Urinary bladder (tissue), 4 donors: ENCODE measurements around the gene RFX7. TPM values are rescaled to one million over a fixed set of nuclear protein-coding genes. Genes with fewer than 3 reads are reported as not detected.
A peak's percentile ranks its signal among the peaks of the same experiment; 100 is the strongest.
"Not testable (repeated sequence)": the region's sequence is repeated elsewhere in the genome, so short reads cannot be mapped to it uniquely, and the experiment has no call there.

Source experiments
- DNase-seq: peaks from one replicate; pipeline ENCODE4 v3.0.0-alpha.2; 2015; ENCODE audit errors: extremely low spot score
- H3K27ac ChIP-seq: one replicate; pipeline ENCODE4 v1.5.1; 2013; ENCODE audit warnings: low read depth, mild to moderate bottlenecking, moderate library complexity
- H3K36me3 ChIP-seq: one replicate; pipeline ENCODE4 v1.6.1; 2013; ENCODE audit warnings: mild to moderate bottlenecking, moderate library complexity; ENCODE audit not compliant: insufficient read depth
- H3K4me1 ChIP-seq: one replicate; pipeline ENCODE4 v1.6.1; 2013; ENCODE audit warnings: mild to moderate bottlenecking, moderate library complexity; ENCODE audit not compliant: insufficient read depth
- H3K4me3 ChIP-seq: one replicate; pipeline ENCODE4 v1.5.1; 2013; ENCODE audit warnings: low read depth, low read length
- WGBS: extraction: QIAGEN DNeasy Blood & Tissue Kit; methylation state at CpG from one replicate; pipeline ENCODE4 v1.1.7; 2013; 5-methylcytosine and 5-hydroxymethylcytosine counted together
- polyA plus RNA-seq: library from polyadenylated mRNA; stranded (reverse); fragments of 200-250 nt; gene quantifications from one replicate; pipeline ENCODE4 v1.2.3, GENCODE V29; 2013
- total RNA-seq: library from RNA; depleted of rRNA; stranded (reverse); fragments of >200 nt; gene quantifications from one replicate; pipeline ENCODE4 v1.2.3, GENCODE V29; 2014
- donor health status: healthy with polysubstance abuse.
- donor health status: healthy.

The RFX7 gene
- total RNA-seq (16.0 TPM), polyA plus RNA-seq (4.5 TPM)

DNA sequence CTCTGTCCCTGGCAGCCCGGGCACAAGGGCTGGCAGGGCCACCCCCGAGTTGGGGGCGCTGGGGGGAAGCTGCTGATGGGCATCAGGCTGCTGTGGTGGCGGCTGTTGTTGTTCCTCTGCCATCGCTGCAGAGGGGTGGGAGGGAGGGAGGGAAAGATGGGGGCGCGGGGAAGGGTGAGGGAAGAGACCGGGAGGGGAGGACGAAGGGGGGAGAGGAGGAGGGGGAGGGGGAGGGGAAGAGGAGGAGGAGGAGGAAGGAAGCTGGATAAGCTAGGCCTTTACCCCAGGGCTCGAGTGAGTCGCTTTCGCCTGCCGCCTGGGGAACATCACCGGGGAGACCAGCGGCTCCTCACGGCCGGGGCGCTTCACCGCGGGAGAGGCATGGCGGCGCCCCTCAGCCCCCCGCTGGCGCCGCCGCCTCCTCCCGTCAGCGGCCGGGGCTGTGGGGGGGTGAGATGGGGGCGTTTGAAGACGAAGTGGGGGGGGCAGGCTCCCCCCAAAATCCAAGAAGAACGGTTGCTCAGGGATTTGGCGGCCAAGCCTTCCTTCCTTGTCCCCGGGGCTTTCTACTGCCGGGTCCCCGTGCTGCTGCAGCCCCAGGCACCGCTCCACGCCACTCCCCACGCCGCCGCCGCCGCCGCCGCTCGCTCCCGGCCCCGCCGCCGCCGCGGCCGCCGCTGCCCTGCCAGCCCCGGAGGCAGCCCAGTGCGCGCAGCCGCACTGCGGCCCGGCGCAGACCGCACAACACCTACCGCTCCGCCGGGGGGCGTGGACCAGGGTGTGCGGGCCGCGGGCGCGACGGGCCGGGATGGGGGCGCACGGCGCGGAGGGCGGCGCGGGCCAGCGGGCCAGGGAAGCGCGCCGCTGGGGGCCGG lies at the start of gene RFX7:
Gene RFX7, minus strand, starts transcription at position 717 of the 875 bp plus-strand sequence. Its CDS starts 594 bp downstream, at position 123.
- Histone ChIP-seq H3K27ac (peak within 1 kb of the TSS; percentile 97), H3K4me1 (no peaks in the 10 kb centered on the region), H3K36me3 (no peaks in the 10 kb centered on the region), H3K4me3 (peak within 1 kb of the TSS; percentile 97)
- DNase-seq, result no peak
- WGBS, result under 1% methylated on average over 85 of the region's 85 CpGs

DNA sequence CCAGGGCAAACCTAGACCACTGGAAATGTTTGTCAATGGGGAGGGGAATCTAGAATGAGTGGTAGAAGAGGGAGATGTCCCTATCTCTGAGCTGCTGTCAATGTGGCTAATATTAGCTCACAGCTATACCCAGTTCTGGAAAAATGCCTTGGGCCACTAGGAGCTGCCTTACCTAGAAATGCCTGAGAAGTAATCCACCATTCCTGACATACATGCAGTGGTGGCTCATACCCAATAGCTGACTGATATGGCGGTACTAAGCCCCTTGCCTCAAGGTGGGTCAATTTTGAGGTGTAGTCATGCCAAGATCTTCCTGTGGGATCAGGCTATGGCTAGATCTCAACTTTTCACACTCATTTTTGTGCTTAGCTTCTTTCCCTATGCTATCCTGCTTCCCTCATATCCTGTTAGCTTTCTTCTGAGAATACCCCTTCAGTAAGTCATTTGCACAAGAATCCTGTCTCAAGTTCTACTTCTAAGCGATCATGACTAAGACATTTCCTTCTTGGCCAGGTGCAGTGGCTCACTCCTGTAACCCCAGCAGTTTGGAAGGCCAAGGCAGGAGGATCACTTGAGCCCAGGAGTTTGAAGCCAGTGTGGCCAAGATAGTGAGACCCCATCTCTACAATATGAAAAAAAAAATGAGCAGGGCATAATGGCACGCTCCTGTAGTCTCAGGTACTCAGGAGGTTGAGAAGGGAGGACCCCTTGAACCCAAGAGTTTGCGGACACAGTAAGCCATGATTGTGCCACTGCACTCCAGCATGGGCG lies 49.1 kb upstream of the RFX7 start:
- Histone ChIP-seq H3K27ac (no peak overlapping the region), H3K4me1 (no peaks in the 10 kb centered on the region), H3K4me3 (no peak overlapping the region), H3K36me3 (no peaks in the 10 kb centered on the region)
- DNase-seq, result no peak
- WGBS, result 96% methylated on average over 5 of the region's 5 CpGs

DNA sequence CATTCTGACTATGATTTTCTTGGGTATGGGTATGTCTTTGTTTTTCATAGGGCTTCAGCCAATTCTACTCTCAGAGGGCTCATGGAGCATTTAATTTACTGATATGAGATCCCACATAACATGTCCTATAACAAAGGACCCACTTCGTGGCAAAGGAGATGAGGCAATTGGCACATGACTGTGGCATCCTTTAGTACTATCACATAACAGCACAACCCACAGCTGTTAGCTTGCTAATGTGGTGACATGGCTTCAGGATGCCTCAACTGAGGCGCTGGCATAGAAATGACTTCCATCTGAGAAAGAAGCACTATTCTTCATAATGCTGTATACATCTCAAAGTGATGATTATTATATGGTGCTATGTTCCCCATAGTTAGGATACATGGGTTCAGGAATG lies 48.1 kb upstream of the RFX7 start:
- Histone ChIP-seq H3K27ac (no peak overlapping the region), H3K36me3 (no peaks in the 10 kb centered on the region), H3K4me1 (no peaks in the 10 kb centered on the region), H3K4me3 (no peak overlapping the region)
- no peak for DNase-seq
- WGBS, result 81% methylated on average over 2 of the region's 2 CpGs

DNA sequence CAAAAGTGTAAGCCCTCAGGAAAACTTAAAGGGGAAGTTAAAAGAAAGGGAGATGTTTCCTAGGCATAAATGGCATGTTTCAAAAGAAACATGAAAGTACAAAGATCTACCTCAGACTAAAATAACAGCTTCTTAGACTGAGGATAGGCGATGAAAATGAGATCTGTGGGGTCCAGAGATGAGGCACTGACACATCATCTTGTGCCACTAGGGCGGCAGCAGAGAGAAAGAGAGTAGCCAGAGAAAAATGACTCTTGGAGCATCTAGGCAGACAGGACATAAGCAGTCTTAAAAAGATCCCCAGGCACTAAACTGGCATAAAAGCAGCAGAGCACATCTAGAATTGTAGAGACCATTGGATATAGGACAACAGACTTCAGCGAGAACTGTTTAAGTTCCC lies 42.5 kb upstream of the RFX7 start:
- 81% methylated on average over 3 of the region's 3 CpGs for WGBS
- Histone ChIP-seq H3K4me1 (no peaks in the 10 kb centered on the region), H3K27ac (no peak overlapping the region), H3K36me3 (no peaks in the 10 kb centered on the region), H3K4me3 (no peak overlapping the region)
- DNase-seq, result no peak

DNA sequence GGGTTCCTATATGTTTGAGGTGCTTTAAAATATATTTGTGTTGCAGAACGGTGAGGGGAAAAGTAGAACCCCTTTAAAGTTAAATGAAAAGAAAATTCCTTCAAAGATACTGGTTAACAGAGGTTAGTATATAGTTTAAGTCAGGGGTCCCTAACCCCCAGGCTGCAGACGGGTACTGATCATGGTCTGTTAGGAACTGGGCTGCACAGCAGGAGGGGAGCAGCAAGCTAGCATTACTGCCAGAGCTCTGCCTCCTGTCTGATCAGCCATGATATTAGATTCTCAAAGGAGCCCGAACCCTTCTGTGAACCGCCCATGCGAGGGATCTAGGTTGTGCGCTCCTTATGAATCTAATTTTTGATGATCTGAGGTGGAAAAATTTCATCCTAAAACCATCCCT lies 37.5 kb upstream of the RFX7 start:
- DNase-seq, result no peak
- no peaks in the 10 kb centered on the region for H3K4me1 ChIP-seq
- 66% methylated on average over 6 of the region's 6 CpGs for WGBS
- H3K27ac ChIP-seq, result no peak overlapping the region
- H3K4me3 ChIP-seq, result no peak overlapping the region
- no peaks in the 10 kb centered on the region for H3K36me3 ChIP-seq

DNA sequence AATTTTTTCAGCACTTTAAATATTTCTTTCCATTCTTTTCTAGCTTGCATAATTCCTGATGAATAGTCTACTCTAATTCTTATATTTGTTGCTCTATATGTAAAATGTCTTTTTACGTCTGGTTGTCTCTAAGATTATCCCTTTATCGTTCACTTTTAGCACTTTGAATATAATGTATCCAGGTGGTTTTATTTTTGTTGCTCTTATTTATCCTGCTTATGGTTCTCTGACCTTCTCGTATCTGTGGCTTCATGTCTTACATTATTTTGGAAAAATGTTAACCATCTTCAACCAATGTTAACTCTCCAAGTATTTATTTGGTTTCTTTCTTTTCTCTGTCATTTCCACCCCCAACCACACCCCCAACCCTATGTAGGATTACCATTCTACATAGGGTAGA lies 30.0 kb upstream of the RFX7 start:
- H3K27ac ChIP-seq, result no peak overlapping the region
- WGBS, result 91% methylated on average over 3 of the region's 3 CpGs
- no peak for DNase-seq
- no peak overlapping the region for H3K4me3 ChIP-seq
- H3K36me3 ChIP-seq, result no peaks in the 10 kb centered on the region
- no peaks in the 10 kb centered on the region for H3K4me1 ChIP-seq

DNA sequence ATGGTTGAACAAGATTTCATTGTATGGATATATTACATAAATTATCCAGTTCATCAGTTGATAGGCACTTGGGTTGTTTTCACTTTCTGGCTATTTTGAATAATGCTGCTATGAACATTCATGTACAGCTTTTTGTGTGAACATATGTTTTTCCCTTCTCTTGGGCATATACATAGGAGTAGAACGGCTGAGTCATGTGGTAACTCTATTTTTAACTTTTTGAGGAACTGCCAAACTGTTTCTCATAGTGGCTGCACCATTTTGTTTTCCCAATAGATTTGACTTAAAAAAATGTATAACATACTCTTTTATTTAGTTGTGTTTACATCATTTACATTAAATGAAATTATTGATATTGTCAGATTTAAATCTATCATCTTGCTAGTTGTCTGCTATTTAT lies 28.8 kb upstream of the RFX7 start:
- 50% methylated on average over 1 of the region's 1 CpG for WGBS
- Histone ChIP-seq H3K4me3 (no peak overlapping the region), H3K36me3 (no peaks in the 10 kb centered on the region), H3K4me1 (no peaks in the 10 kb centered on the region), H3K27ac (no peak overlapping the region)
- no peak for DNase-seq

DNA sequence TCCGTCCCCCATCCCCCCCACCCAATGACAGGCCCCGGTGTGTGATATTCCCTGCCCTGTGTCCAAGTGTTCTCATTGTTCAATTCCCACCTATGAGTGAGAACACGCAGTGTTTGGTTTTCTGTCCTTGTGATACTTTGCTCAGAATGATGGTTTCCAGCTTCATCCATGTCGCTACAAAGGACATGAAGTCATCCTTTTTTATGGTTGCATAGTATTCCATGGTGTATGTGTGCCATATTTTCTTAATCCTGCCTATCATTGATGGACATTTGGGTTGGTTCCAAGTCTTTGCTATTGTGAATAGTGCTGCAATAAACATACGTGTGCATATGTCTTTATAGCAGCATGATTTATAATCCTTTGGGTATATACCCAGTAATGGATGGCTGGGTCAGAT lies 22.8 kb upstream of the RFX7 start:
- DNase-seq, H3K4me3 ChIP-seq, H3K36me3 ChIP-seq, H3K4me1 ChIP-seq, H3K27ac ChIP-seq: not testable (repeated sequence)
- WGBS, result 92% methylated on average over 5 of the region's 5 CpGs

DNA sequence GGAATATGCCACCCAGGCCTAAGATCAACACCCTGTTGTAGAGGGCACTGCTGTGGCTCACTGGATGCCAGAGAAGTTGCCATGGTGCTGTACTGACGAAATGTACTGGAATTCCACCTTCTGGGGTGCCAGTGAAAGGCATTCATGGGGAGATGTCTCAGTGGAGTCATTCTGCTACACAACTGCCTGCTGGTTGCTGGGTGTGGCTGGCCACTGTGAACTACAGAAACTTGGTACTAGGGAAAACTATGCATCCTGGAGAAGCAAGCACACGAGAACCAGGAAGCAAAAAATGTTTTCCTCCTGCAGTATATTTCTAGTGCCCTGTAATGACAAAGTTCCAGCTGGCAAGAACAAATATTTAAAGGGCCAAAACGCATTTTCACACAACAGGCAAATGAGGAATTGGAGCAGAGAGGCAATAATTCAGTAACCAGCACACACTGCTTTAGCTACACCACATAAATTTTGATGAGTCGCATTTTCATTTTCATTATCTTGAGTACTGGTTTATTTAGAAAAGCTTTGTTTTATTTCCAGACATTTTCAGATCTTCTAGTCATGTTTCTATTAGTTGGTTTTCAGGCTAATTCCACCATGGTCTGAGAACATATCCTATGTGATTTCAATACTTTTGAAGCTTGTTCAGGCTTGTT lies 18.3 kb upstream of the RFX7 start:
- Histone ChIP-seq H3K27ac (no peak overlapping the region), H3K4me1 (no peaks in the 10 kb centered on the region), H3K4me3 (no peak overlapping the region), H3K36me3 (no peaks in the 10 kb centered on the region)
- no peak for DNase-seq
- 61% methylated on average over 4 of the region's 4 CpGs for WGBS

DNA sequence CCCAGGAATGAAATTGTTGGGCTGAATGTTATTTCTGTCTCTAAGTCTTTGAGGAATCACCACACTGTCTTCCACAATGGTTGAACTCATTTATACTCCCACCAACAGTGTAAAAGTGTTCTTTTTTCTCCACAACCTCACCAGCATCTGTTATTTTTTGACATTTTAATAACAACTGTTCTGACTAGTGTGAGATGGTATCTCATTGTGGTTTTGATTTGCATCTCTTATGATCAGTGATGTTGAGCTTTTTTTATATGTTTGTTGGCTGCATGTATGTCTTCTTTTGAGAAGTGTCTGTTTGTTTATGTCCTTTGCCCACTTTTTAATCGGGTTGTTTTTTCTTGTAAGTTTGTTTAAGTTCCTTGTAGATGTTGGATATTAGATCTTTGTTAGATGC lies 13.6 kb upstream of the RFX7 start:
- H3K4me3 ChIP-seq, H3K36me3 ChIP-seq, H3K4me1 ChIP-seq, H3K27ac ChIP-seq, DNase-seq: not testable (repeated sequence)
- WGBS, result 79% methylated on average over 1 of the region's 1 CpG

DNA sequence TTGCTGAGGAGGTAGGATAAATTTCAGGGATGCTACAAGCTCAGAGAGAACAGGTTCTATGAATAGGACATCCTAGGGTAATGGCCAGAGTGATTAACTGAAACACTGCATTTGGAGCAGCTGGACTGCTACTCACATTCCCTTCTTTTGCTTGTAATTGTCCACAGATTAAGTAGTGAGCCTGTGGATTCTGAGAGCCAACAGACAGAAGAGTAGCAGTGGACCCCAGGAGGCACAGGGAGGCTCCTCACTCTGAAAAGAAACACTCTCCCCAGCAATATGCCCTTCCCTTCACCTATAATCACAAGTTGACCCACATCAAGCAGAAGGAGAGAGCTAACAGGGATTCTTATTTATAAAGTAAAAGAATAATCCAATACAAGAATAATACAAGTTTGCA lies 10.6 kb upstream of the RFX7 start:
- no peak overlapping the region for H3K27ac ChIP-seq
- H3K4me1 ChIP-seq, result no peaks in the 10 kb centered on the region
- DNase-seq, result no peak
- H3K4me3 ChIP-seq, result no peak overlapping the region
- no peaks in the 10 kb centered on the region for H3K36me3 ChIP-seq

DNA sequence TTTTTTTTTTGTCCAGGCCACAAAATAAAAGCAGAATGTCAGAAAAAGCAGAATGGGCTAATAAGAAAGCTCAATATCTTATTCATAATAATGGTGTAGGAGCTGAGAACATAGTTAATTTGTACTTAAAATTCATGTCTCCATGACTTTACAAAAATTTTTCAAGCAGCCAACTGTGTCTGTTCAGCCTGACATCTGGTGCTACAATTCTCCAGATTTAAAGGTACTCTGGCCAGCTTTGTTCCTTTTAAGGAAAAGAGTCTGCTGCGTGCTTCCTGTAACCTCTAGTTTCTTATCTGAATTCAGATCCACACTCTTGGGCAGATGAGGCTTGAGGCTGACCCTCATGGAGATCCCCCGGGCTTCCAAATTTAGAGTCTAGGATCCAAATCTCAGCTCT lies 8.7 kb upstream of the RFX7 start:
- DNase-seq, result no peak
- Histone ChIP-seq H3K4me3 (no peak overlapping the region), H3K36me3 (no peaks in the 10 kb centered on the region), H3K4me1 (no peaks in the 10 kb centered on the region), H3K27ac (no peak overlapping the region)
- WGBS, result 14% methylated on average over 2 of the region's 2 CpGs

DNA sequence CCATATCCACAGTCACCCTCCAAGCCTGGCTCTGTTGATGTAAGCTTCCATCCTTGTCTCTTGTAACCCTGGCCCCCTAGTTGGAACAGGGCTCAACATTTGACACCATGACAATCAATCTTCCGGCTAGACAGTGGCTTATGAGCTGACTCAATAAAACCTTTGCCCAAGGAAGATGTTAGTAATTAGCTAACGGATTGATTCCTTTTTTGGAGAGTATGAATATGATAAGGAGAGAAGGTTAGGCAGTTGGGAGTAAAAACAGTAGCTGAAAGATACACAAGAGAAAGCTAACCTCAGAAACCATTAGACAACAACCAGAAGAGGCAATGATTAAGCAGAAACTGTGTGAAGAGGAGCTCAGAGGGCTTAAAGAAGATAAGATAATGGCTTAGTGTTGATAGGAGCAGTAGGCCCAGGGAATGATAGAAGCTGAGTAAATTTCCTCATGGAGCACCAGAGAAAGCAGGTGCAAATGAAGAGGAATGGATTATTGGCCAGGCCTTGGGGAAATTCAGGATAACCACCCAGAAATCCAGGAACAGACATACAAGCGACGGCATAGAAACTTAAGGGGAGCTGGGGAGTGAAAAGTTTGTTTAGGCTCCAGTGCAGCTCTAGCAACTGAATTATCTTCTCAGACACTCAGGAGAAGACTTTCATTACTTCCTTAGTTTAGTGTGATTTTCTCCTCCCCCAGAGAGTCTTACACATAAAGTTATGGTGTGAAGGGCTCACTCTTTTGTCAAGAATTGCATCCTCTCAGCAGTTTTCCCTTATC lies 7.8 kb upstream of the RFX7 start:
- Histone ChIP-seq H3K27ac (no peak overlapping the region), H3K4me3 (no peak overlapping the region), H3K36me3 (no peaks in the 10 kb centered on the region), H3K4me1 (no peaks in the 10 kb centered on the region)
- 90% methylated on average over 4 of the region's 4 CpGs for WGBS
- no peak for DNase-seq
